NCI-H82 treated with DMSO at 0.1 percent for 48 hours (cell line): ENCODE data around the gene ZNF428.

ENCODE experiments used
- DNase-seq: peaks from one replicate; lab custom pipeline; 2025; ENCODE audit not compliant: unreplicated experiment; lab: John Stamatoyannopoulos, UW

The ZNF428 gene

GRCh38 chr19:43564800-43565199 is 54.6 kb downstream of the ZNF428 start:
- DNase-seq, result no peak

- DNase-seq, result no peak
These were observed 55.5 kb downstream of the ZNF428 start for GRCh38 chr19:43563816-43564457.

- no peak for DNase-seq
These were observed 56.7 kb downstream of the ZNF428 start for GRCh38 chr19:43562698-43563241.

- no peak for DNase-seq
These were observed 57.2 kb downstream of the ZNF428 start for GRCh38 chr19:43562226-43562697.

GRCh38 chr19:43561139-43561970 is 58.1 kb downstream of the ZNF428 start:
- no peak for DNase-seq

GRCh38 chr19:43560687-43561086 is 58.7 kb downstream of the ZNF428 start:
- DNase-seq, result no peak
